ENCODE data around the gene BCAS4.
"Not testable (repeated sequence)": the region's sequence is repeated elsewhere in the genome, so short reads cannot be mapped to it uniquely, and the experiment has no call there.

- TF ChIP-seq CTCF (IDR thresholded peaks at IDR 0.05; ENCODE audit: low read depth, low read length); POLR2A (IDR thresholded peaks at IDR 0.05; ENCODE audit: extremely low read depth, insufficient read length): not testable (repeated sequence)
These were observed 23.3 kb upstream of the BCAS4 start for GRCh38 chr20:50771419-50772080.
